ENCODE measurements around the gene COLEC12. TPM values are rescaled to one million over a fixed set of nuclear protein-coding genes. Genes with fewer than 3 reads are reported as not detected.

Gene COLEC12
- total RNA-seq, 1 donor: 0.27 TPM

DNA sequence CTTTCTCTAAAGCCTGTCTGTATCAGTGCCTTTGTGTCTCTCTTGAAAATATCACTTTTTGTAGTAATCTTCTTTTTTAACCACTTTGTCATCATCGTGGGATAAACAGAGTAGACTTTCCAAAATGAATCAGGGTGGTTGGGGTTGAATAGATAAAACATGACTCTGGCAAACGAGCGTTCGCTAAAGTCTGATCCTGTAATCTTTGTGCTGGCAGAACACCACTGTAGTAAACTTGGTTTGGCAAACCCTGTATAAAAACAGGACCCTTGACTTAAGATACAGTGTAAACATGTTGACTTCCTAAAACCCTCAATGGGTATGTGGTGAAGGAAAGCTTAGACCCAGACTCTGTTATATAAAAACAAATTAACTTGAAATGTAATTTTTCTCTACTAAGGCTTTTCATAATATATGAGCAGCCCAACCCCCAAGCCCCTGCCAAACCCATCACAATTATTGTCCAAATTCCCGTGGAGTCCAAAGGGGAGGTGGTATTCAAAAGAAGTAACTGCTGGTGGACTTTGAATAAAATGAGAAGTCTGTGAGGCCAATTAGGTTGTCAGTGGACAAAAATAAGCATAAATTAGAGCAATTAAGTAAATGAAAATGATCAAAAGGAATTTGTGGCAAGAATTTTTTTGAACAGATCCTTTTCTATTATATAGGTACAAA, 52.2 kb downstream of the COLEC12 start:
- no peak for DNase-seq (ENCODE audit: low read depth in 2 of 3, low spot score in 2 of 3)

DNA sequence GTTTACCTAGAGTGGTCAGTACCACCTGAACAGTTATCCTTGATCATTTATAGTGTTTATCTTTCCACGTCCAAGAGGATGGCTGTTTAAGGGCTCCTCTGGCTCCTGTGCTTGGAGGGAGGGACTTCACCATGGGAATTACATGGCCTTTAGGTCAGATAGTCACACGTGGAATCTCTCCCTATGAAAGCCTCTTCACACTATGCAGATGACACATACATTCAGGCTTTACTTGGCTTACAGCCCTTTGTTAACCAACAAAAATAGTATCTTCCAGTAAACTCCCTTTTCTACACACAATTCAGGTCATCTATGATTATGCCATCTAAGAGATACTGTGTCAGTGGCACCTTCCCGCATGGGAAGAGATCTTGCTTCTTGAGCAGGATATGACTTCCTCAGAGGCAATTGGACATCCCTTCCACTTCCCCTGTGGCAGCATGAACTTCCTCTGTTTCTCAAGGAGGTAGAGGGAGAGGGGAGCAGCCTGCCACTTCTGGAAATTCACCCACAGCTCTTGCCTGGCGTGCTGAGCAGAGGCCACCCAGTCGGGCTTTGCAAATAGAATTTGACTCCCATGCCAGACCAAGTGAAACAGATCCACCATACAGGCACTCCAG, 53.5 kb downstream of the COLEC12 start:
- no peak for DNase-seq (ENCODE audit: low read depth in 2 of 3, low spot score in 2 of 3)

DNA sequence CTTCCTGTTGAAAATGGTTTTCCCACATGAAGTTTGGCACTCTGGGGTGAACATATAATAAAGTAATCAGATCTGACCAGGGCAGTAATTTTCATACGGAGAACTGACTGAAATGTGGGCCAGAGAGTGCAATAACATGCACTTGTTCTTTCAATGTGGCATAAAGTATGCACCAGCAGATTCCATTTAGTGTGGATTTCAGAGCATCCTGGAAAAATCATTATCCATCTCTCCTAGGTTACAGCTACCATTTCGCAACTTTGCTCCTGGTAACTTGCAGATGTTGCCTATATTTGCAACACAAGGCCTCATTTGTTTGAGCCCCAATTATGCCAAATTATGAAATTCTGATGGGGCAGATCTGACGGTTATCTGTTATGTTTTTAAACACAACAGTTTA, 55.4 kb downstream of the COLEC12 start:
- no peak for DNase-seq (ENCODE audit: low read depth in 2 of 3, low spot score in 2 of 3)

DNA sequence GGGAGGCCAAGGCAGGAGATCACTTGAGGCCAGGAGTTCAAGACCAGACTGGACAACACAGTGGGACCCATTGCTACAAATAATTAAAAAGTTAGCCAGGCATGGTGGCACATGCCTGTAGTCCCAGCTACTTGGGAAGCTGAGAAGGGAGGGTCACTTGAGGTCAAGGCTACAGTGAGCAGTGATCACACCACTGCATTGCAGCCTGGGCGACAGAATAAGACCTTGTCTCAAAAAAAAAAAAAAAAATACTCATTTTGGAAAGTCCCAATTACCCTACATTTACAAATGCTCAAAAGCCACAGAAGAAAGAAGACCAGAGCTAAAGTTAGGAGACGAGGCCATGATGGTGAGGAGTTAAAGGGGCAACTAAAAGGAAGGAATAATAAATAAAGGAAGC, 61.9 kb downstream of the COLEC12 start:
- DNase-seq (ENCODE audit: low read depth in 2 of 3, low spot score in 2 of 3): no peak

DNA sequence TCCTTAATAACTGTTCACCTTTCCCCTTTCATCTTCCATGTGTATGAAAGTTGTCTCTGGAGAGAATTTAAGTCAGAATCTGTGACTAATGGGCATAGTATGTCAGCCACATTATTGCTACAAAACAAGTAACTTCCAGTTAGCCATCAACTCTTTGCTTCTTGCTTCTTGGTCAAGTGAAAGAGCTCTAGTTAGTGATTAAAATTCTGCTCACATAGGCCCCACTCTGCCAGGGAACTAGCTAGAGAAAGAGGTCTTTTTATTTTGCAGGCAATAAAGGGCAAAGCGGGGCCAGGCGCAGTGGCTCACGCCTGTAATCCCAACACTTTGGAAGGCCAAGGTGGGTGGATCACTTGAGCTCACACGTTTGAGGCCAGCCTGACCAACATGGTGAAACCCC, 64.6 kb downstream of the COLEC12 start:
- no peak for DNase-seq (ENCODE audit: low read depth in 2 of 3, low spot score in 2 of 3)

DNA sequence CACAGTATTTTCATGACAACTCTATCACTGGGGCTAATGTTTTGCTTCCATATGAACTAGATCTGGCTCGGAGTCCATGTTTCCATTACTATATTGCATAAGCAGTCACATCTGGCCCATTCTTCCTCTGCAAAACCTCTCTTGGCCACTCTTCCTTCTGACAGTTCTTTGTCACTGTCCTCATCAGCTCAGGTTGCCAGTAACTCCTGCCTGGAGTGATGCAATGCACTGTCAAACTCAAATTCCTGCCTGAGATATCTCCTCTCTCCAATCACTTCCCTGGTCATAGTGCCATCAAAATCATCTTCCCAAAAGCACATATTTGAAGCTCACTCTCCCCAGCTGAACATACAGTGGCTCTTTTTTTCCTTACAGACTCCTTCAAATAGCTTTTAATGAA, 66.1 kb downstream of the COLEC12 start:
- DNase-seq (ENCODE audit: low read depth in 2 of 3, low spot score in 2 of 3): no peak

DNA sequence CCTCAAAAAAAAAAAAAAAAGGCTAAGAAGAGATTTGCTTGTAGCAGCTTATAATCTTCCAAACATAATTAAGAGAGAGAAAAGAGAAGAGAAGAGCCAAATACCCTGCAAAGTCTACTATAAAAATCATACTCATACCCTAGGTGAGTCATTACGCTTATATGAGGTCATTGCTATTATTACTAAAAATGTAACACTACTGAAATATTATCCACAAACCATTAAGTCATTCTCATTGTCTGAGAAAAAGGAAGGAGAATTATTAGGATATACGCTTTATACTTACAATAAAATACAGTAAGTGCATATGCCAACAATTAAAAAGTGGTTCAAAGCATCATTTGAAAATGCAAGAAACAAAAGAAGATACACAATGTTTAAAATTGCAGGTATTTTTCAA, 66.5 kb downstream of the COLEC12 start:
- DNase-seq (ENCODE audit: low read depth in 2 of 3, low spot score in 2 of 3): no peak

DNA sequence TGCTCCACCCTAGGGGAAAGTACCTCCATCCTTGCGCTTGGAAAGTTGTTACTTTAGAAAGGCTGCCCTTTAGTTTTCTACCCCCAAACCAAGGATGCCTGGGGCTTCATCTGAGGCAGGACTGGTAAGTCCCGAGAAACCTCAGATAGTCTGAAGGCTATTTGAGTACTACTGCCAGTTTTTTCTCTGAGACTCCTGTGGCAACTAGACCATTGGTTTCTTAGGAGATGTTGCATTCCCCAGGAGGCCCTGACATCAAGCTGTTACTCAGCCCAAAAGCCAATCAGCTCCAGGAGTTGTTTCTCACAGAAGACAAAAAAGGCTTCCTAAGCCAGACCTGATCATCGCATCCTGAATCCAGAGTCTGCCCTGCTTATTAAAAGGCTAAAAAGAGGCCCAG, 67.2 kb downstream of the COLEC12 start:
- DNase-seq (ENCODE audit: low read depth in 2 of 3, low spot score in 2 of 3): no peak

DNA sequence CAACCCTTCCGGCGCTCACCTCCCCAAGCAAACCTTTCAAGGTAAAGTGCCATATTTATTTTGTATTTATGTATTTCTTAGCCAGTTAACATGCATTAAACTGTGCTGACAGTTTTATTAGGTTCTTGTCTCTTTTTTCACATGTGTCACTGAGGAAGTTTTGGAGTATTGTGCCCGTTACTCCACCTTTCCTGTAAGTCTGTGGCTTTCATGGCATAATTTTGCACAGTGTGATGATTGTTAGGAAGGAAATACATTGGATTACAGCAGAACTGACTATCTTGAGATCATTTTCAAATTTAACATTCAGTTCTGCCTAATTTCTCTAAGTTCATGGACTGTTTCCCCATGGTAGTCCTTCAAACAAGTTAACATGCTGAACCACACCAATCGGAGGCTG, 67.7 kb downstream of the COLEC12 start:
- DNase-seq (ENCODE audit: low read depth in 2 of 3, low spot score in 2 of 3): no peak

DNA sequence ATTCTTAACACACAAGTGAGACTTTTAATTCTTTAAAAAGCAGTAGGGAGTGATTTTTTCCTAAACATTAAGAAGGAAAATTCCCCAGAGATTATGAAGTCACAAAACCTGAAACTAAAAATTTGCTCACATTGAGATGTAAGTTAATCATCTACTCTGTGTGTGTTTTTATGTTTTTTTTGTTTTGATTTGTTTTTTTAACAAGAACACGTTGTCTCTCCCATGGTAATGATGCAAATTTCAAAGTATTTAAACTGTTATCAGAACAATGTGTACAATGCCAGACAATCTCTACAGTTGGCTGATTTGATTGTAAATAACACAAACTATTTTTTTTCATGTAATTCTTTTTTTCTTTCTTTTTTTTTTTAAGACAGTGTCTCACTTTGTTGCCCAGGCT, 71.5 kb downstream of the COLEC12 start:
- no peak for DNase-seq (ENCODE audit: low read depth in 2 of 3, low spot score in 2 of 3)

DNA sequence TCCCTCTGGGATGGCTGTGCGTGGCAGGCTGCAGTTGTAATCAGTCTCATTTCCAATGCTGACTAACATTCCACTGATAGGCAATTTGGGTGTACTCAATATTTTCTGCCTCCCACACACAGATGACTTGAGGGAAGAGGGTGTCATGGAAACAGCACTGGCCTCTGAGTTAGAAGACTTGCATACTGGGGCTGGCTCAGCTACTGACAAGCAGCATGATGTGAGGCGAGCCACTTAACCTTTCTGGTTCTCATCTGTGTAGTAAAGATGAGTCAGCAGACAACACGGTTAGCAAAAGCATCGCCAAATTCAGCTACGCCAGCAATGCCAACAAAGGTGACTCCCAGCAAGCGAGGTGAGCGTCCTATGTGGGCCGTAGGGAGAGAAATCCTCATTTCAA, 73.5 kb downstream of the COLEC12 start:
- DNase-seq (ENCODE audit: low read depth in 2 of 3, low spot score in 2 of 3): no peak

DNA sequence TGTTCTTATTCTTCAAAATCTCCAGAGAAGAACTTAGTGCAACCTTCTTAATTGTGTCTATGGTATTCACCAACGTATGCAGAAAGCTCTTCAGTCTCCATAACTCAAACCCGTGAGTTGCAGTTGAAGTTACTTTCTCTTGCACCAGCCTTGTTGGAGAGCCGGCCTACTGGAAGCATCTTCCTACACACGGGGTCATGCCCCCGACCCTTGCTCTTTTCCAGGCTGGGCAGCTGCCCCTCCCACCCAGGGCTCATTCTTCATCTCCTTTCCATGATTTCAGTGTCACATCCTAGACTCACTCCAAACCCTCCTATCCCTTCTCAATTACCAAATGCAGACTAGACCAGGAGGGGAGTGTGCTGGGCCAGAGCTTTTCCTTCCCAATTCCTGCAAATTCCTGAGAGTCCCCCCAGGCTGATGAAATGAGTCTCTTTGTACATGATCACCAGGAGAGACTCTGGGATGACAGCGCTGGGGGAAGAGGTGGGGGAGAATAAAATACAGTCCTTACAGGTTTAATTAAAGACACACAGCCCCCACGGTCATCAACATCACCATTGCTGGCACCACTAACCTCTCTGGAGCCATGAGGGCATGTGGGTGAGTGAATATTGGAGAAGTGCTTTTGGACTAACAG, 75.3 kb downstream of the COLEC12 start:
- no peak for DNase-seq (ENCODE audit: low read depth in 2 of 3, low spot score in 2 of 3)

DNA sequence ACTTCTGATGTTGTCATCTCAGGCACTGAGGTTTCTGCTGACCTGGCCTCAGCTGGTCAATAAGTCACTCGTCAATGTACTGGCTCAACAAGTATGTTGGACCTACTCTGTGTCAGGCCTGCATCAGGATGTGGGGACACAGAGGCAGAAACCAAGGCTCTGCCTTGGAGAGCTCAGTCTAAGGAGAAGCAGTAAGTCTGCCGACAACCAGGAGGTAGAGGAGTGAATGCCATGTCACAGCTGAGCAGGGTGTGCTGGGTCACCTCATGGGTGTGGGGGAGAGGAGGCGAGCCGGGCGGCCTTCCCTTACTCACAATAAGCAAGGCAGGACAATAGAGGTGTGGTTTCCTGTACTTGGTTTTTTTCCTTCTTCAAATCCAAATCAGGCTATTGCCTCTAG, 75.8 kb downstream of the COLEC12 start:
- no peak for DNase-seq (ENCODE audit: low read depth in 2 of 3, low spot score in 2 of 3)

DNA sequence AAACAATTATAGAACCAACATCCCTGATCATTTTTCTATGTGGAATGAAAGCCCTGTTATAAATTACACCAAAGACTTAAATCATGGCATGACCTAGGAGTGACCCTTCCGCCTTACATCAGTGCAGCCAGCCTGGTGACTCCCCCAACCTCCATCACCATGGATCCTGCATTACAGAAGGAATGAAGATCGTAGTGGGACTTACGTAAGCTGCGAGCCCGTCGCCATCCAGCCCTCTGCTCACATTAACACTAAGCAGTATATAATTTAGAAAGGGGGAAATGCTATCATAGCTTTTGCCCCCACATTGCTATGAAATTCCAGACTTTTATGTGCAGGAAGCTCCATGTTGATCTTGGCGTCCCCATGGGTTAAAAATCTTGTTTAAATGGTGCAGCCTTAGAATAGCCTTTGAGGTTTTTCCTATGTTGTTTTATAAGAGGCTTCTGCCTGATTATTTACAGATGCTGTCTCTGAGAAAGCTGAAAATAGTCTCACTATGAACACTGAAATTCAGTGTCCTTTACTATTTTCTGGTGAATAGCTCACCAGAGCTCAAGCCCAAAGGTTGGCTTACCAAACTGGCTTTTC, 76.3 kb downstream of the COLEC12 start:
- DNase-seq (ENCODE audit: low read depth in 2 of 3, low spot score in 2 of 3): no peak

DNA sequence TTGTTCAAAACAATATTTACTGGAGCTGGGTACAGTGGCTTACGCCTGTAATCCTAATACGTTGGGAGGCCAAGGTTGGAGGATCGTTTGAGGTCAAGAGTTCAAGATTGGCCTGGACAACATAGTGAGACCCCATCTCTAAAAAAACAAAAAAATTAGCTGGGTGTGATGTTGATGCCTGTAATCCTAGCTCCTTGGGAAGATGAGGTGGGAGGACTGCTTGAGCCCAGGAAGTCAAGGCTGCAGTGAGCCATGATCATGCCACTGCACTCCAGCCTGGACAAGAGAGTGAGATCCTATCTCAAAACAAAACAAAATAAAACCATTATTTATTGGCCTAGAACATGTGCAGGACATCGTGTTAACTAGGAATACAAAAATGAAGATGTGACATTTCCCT, 77.5 kb downstream of the COLEC12 start:
- DNase-seq (ENCODE audit: low read depth in 2 of 3, low spot score in 2 of 3): no peak

DNA sequence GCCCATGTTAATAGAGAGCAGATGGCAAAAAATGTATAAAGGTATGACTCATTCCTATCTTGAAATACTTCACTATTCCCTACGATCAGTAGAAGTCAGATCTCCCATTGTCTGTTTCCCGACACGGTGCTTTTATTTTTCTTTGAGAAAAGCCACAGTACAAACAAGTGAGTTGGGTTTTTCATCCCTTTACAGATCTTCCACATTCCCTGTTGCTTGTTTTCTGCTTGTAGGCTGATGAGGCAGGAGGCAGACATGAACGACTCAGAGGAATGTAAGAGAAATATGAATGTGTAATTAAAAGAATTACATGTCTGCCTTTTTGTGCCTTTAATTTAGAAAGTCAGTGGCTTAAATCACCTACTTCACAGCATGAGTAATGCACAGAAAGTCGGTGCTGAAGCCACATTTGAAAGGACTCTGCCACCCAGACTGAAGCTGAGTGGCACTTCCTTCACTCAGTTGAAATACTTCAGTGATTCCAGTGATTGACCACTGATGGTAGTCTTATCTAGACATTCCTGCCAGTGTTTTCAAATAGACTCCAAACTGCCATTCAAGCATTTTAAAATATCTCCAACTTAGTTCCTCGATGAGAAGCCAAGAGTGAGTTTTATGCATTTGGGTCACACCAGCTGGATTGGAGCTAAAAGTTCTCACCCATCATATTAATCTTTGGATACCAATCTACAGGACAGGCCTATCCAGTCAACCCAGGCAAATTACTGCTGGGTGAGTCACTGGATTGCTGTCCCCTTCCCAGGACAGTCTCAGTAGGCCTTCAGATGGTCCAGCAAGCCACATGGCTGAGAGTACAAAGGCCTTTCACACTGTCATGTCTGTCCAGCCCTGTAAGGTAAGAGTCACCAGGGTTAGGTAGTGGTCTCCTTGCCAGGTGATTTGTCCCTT, 79.0 kb downstream of the COLEC12 start:
- DNase-seq (ENCODE audit: low read depth in 2 of 3, low spot score in 2 of 3): no peak

DNA sequence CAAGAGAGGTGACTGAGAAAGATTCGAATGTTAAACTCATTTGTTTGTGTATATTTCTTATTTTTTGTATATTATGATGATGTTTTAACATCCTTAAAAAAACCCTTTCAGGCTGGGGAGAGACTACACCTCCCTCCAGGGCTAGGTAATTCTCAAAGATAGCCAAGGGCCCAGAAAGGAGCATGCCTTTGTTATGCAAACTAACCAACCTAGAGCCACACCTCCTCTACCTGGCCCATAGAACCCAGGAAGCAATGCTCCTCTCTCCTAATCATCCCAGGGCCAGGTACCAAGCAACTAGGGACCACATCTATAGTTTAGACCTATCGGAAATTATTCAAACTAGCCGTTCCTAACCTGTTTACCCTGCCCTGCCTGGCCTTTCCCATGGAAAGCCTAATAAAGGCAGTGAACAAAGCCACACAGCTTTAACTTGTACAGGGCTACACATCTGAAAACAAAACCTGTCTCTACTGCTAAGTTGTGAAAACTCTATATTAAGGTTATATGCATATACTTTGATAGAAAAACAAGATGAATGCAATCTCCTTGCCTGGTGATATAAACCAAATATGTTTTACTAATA, 79.7 kb downstream of the COLEC12 start:
- DNase-seq (ENCODE audit: low read depth in 2 of 3, low spot score in 2 of 3): no peak

DNA sequence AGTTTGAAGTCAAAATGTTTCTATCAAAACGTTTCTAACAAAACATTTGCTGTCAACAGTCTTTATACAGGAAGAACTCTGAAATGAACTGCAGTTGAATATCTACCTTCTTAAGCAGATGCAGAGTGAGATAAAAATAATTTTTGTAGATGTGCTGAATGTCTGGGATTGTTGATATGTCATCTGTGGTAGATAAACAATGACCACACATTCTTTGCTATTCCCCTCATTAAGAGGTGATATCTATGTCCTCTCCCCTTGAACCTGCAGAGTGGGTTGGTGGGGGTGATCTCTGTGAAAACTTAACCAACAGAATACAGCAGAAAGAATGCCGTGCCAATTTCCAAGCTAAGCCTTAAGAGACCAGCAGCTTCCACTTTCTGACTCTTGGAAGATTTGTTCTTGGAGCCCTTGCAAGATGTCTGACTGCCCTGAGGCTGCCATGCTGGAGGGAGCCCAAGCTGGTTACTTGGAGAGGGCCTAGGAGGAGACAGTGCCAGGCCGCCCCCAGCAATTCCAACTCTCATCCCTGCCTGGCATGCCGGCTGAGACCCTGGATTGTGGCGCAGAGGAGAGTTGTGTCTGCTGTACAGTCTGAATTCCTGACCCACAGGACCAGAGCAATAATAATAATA, 80.8 kb downstream of the COLEC12 start:
- peak in 1 of 3 donors; percentile 31 for DNase-seq (ENCODE audit: low read depth in 2 of 3, low spot score in 2 of 3)

DNA sequence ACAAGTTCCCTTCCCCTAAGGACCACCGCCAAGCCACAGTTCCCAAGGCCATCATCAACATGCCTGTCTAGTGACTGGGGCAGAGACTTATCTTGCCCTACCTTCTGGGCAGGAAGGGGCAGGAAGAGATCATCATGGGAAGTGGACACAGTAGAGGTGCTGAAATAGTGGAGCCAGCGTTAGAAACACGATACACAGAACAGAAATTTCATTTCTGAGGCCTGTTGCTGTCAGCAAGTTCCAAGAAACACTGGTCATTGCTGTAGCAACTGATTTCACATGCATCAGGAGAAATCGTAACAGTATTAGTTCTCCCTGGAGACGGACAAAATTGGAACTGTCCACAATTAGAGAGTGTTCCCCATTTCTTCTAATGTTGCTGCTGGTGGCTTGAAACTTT, 83.0 kb downstream of the COLEC12 start:
- DNase-seq (ENCODE audit: low read depth in 2 of 3, low spot score in 2 of 3): peak in 1 of 3 donors; percentile 62

DNA sequence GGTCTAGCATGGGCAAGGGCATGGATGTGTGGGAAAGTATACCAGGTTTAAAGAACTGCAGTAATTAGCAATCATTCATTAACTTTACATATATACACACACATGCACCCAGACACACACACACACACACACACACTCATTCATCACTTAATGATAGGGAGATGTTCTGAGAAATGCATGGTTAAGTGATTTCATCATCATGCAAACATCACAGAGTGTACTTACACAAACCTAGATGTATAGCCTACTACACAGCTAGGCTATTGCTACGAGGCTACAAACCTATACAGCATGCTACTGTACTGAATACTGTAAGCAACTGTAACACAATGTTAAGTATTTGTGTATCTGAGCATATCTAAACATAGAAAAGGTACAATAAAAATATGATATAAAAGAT, 83.6 kb downstream of the COLEC12 start:
- no peak for DNase-seq (ENCODE audit: low read depth in 2 of 3, low spot score in 2 of 3)
